Lung (tissue), 12 donors: ENCODE results near the gene S100PBP. TPM values are rescaled to one million over a fixed set of nuclear protein-coding genes. Genes with fewer than 3 reads are reported as not detected.
"Not testable (repeated sequence)": the region's sequence is repeated elsewhere in the genome, so short reads cannot be mapped to it uniquely, and the experiment has no call there.

Experiments
- ATAC-seq: fragments of 200-7000 bp; cut with Tn5 transposase; one replicate; pipeline ENCODE4 v1.9.1; 2020; ENCODE audit warnings: moderate number of reproducible peaks; ENCODE audit not compliant: insufficient read depth, low FRiP score
- DNase-seq, 3 donors: peaks; one replicate each; pipeline ENCODE4 v3.0.0-alpha.2; 2013 to 2017
- H3K27ac ChIP-seq, 2 donors: one replicate each; pipeline ENCODE4 v1.5.1; 2013; ENCODE audit warnings: mild to moderate bottlenecking in 2 of 2, moderate library complexity in 2 of 2, control low read depth in 1 of 2, inconsistent platforms in 1 of 2, low read depth in 1 of 2, low read length in 1 of 2
- H3K27me3 ChIP-seq, 3 donors: one replicate each; pipeline ENCODE4 v1.5.1; 2013; ENCODE audit warnings: low read length in 2 of 3; ENCODE audit not compliant: control insufficient read depth in 3 of 3, insufficient read depth in 3 of 3
- H3K36me3 ChIP-seq, 4 donors: one replicate each; pipeline ENCODE4 v1.5.1; 2013; ENCODE audit warnings: low read length in 4 of 4, mild to moderate bottlenecking in 1 of 4, moderate library complexity in 1 of 4; ENCODE audit not compliant: control insufficient read depth in 4 of 4, insufficient read depth in 4 of 4
- H3K4me1 ChIP-seq, 5 donors: one replicate each; pipeline ENCODE4 v1.5.1; 2013; ENCODE audit warnings: low read length in 5 of 5, mild to moderate bottlenecking in 2 of 5, moderate library complexity in 1 of 5; ENCODE audit not compliant: control insufficient read depth in 5 of 5, insufficient read depth in 5 of 5
- H3K4me3 ChIP-seq: one replicate; pipeline ENCODE4 v1.5.1; 2013; ENCODE audit warnings: mild to moderate bottlenecking, control low read depth, moderate library complexity
- H3K9ac ChIP-seq, 2 donors: one replicate each; pipeline ENCODE4 v1.5.1; 2013; ENCODE audit warnings: low read length in 2 of 2, control low read depth in 1 of 2; ENCODE audit not compliant: insufficient read depth in 1 of 2
- H3K9me3 ChIP-seq, 4 donors: one replicate each; pipeline ENCODE4 v1.5.1; 2013; ENCODE audit warnings: low read length in 3 of 4, mild to moderate bottlenecking in 1 of 4, moderate library complexity in 1 of 4; ENCODE audit not compliant: control insufficient read depth in 4 of 4, insufficient read depth in 3 of 4
- CTCF ChIP-seq: IDR thresholded peaks from 2 replicates; pipeline ENCODE4 v1.5.1; 2012; ENCODE audit warnings: mild to moderate bottlenecking; ENCODE audit errors: control extremely low read depth, extremely low read depth
- WGBS, 2 donors: extraction: QIAGEN DNeasy Blood & Tissue Kit; methylation state at CpG; one replicate each; pipeline ENCODE4 v1.1.7; 2013; 5-methylcytosine and 5-hydroxymethylcytosine counted together
- polyA plus RNA-seq, 2 donors: library from polyadenylated mRNA; stranded (reverse); fragments of 200-250 nt; gene quantifications; one replicate each; pipeline ENCODE4 v1.2.1, GENCODE V29; 2013
- total RNA-seq, 2 donors: library from RNA; depleted of rRNA in 1 of 2; stranded (reverse); fragments of >200 nt in 1 of 2; gene quantifications; one replicate each; pipeline ENCODE4 v1.2.1, GENCODE V29; 2014 to 2021
- donor health status: control.
- donor health status: control.
- donor health status: Bipolar disorder and iron deficiency.
- donor health status: healthy.
- donor health status: DM: yes; HTN: yes; CAD: no.

The S100PBP gene
- total and polyA plus RNA-seq, 4 donors: 7.4 to 56.6 (median 20.9) TPM

DNA sequence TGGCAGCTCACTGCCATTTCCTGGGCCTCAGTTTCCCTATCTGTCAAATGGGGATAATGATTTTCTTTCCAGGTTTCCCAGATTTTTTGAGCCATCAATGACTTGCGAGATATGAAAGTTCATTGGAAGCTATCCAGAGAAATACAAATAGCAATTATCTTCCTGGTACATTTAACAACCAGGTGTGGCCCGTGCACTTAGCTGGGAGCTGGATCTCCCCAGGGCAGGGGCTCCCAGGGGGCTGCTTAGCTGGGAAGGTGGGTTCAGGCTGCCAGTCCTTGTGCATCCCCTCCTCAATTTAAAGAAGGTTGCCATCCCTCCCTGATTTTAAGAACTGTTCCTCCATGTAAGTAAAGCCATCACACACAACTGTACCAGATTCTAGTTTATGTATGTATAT is 87.3 kb downstream of the S100PBP start:
- Histone ChIP-seq H3K9ac (no peak overlapping the region), H3K9me3 (no peaks in the 10 kb centered on the region), H3K27me3 (peaks cover 0 to 9% (median 4%) of the 10 kb centered on the region in 3 donors), H3K4me3 (no peak overlapping the region), H3K4me1 (peaks cover 0 to 11% (median 0%) of the 10 kb centered on the region in 5 donors), H3K36me3 (no peaks in the 10 kb centered on the region), H3K27ac (no peak overlapping the region)
- DNase-seq: no peak
- TF ChIP-seq CTCF: no peak
- ATAC-seq: no peak
- WGBS, 2 donors: 59 to 82% methylated on average over 2 of the region's 2 CpGs

- H3K9ac ChIP-seq, H3K27me3 ChIP-seq, H3K27ac ChIP-seq, H3K36me3 ChIP-seq, H3K4me3 ChIP-seq, H3K9me3 ChIP-seq, H3K4me1 ChIP-seq, DNase-seq, ATAC-seq: not testable (repeated sequence)
- WGBS, 2 donors: 81 to 82% methylated on average over 10 of the region's 10 CpGs
Observed at GRCh38 chr1:32905588-32905987, 88.1 kb downstream of the S100PBP start.

DNA sequence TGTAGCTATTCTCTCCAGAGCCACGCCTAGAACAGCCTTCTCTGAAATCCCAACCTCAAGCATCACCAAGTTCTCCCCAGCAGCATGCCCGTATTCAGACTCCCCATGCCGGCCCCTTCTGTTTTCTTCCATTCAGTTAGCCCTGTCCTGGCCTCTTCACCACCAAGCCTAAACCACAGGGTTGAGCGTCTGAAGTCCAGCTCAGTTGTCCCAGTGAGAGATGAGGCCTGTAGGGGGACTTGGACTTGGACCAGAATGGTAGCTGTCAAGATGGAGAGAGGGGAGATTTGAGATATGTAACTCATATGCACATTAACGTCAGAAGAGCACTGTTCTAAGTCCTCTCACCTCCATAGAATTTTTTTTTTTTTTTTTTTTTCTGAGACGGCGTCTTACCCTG is 89.2 kb downstream of the S100PBP start:
- no peaks in the 10 kb centered on the region for H3K9me3 ChIP-seq
- WGBS, 2 donors: 81 to 90% methylated on average over 7 of the region's 7 CpGs
- H3K27ac ChIP-seq: no peak overlapping the region
- no peak for DNase-seq
- no peak for TF ChIP-seq CTCF
- no peaks in the 10 kb centered on the region for H3K27me3 ChIP-seq
- no peak overlapping the region for H3K4me3 ChIP-seq
- no peaks in the 10 kb centered on the region for H3K36me3 ChIP-seq
- H3K4me1 ChIP-seq: peaks cover 0 to under 1% (median 0%) of the 10 kb centered on the region in 5 donors
- no peak overlapping the region for H3K9ac ChIP-seq
- no peak for ATAC-seq

- peak in 1 of 3 donors; percentile 42 for DNase-seq
- ATAC-seq: no peak
- Histone ChIP-seq H3K27me3 (no peaks in the 10 kb centered on the region), H3K4me1 (no peaks in the 10 kb centered on the region), H3K9ac (no peak overlapping the region), H3K4me3 (no peak overlapping the region), H3K36me3 (no peaks in the 10 kb centered on the region), H3K9me3 (no peaks in the 10 kb centered on the region), H3K27ac (no peak overlapping the region)
- 16 to 33% methylated on average over 4 of the region's 4 CpGs for WGBS, 2 donors
- TF ChIP-seq CTCF: no peak
Observed at GRCh38 chr1:32907435-32907834, 90.0 kb downstream of the S100PBP start.

Other genes with a start within 250 kb of the S100PBP start
- 10 to 100 TPM; 26.7 to 40.1 TPM for gene ZBTB8OS, start 167.1 kb upstream of the S100PBP start, total RNA-seq
- gene ZBTB8OS, start 167.1 kb upstream of the S100PBP start, polyA plus RNA-seq: 10 to 100 TPM; 52.5 to 86.1 TPM
- 100 to 1,000 TPM; 151 to 205 TPM for gene RBBP4, start 166.4 kb upstream of the S100PBP start, total RNA-seq
- gene RBBP4, start 166.4 kb upstream of the S100PBP start, polyA plus RNA-seq: 10 to 100 TPM; 37.7 to 63.5 TPM
- 10 to 100 TPM in 1 of 2 donors, 1 to 10 TPM in 1; 6.0 to 15.4 TPM for gene SYNC, start 114.9 kb upstream of the S100PBP start, total RNA-seq
- gene SYNC, start 114.9 kb upstream of the S100PBP start, polyA plus RNA-seq: 1 to 10 TPM; 2.0 to 5.4 TPM
- 100 to 1,000 TPM in 1 of 2 donors, 10 to 100 TPM in 1; 61.2 to 151 TPM for gene YARS1, start 295 bp upstream of the S100PBP start, total RNA-seq
- gene YARS1, start 295 bp upstream of the S100PBP start, polyA plus RNA-seq: 10 to 100 TPM; 68.5 to 87.1 TPM
- gene FNDC5, start 53.3 kb downstream of the S100PBP start, total RNA-seq: 1 to 10 TPM in 1 of 2 donors, under 1 TPM in 1; 0.18 to 5.3 TPM
- gene FNDC5, start 53.3 kb downstream of the S100PBP start, polyA plus RNA-seq: under 1 TPM; 0.10 to 0.31 TPM
- gene HPCA, start 68.8 kb downstream of the S100PBP start, total RNA-seq: 1 to 10 TPM in 1 of 2 donors, under 1 TPM in 1; 0.40 to 1.3 TPM
- under 1 TPM in 1 of 2 donors, not detected in 1; 0.19 TPM for gene HPCA, start 68.8 kb downstream of the S100PBP start, polyA plus RNA-seq
- gene TMEM54, start 83.7 kb downstream of the S100PBP start, total RNA-seq: 10 to 100 TPM; 22.4 to 44.5 TPM
- 10 to 100 TPM; 41.7 to 56.6 TPM for gene TMEM54, start 83.7 kb downstream of the S100PBP start, polyA plus RNA-seq
- gene RNF19B, start 147.2 kb downstream of the S100PBP start, total RNA-seq: 10 to 100 TPM; 15.5 to 38.1 TPM
- gene RNF19B, start 147.2 kb downstream of the S100PBP start, polyA plus RNA-seq: 10 to 100 TPM in 1 of 2 donors, 1 to 10 TPM in 1; 5.1 to 65.9 TPM
- 100 to 1,000 TPM in 1 of 2 donors, 10 to 100 TPM in 1; 86.8 to 127 TPM for gene AK2, start 219.2 kb downstream of the S100PBP start, total RNA-seq
- 100 to 1,000 TPM in 1 of 2 donors, 10 to 100 TPM in 1; 87.6 to 115 TPM for gene AK2, start 219.2 kb downstream of the S100PBP start, polyA plus RNA-seq